ENCODE measurements around the gene PXDN.

The PXDN gene

GRCh38 chr2:1614564-1614963 is 129.8 kb downstream of the PXDN start:
- H3K36me3 ChIP-seq (ENCODE audit: control insufficient read depth, low read length): no peaks in the 10 kb centered on the region
- H4K20me1 ChIP-seq (ENCODE audit: control insufficient read depth, insufficient read depth, low read depth, low read length): no peaks in the 10 kb centered on the region
- no peak for TF ChIP-seq EZH2phosphoT487 (IDR thresholded peaks at IDR 0.05; ENCODE audit: borderline replicate concordance, low read length)
- TF ChIP-seq CTCF (IDR thresholded peaks at IDR 0.05; ENCODE audit: low read depth, low read length, poor library complexity, severe bottlenecking): no peak
- H3K4me3 ChIP-seq (ENCODE audit: low read length): peak overlapping the region; percentile 45
- no peaks in the 10 kb centered on the region for H3F3A ChIP-seq (ENCODE audit: control insufficient read depth, insufficient read depth)
- H3K9me2 ChIP-seq (replicated peaks; ENCODE audit: control insufficient read depth, low read length): no peaks in the 10 kb centered on the region
- H3K27me3 ChIP-seq (ENCODE audit: control insufficient read depth, low read length): no peaks in the 10 kb centered on the region
- no peaks in the 10 kb centered on the region for H3K9me3 ChIP-seq (ENCODE audit: control insufficient read depth, insufficient read depth, low read length)
- H3K79me2 ChIP-seq (ENCODE audit: control insufficient read depth, low read length): no peaks in the 10 kb centered on the region
- peaks cover 18% of the 10 kb centered on the region for H3K4me1 ChIP-seq (ENCODE audit: control insufficient read depth, low read length)
- peak overlapping the region; percentile 57 for H3K4me2 ChIP-seq (ENCODE audit: low read length)
- H3K27ac ChIP-seq (ENCODE audit: low read depth, low read length): no peak overlapping the region

GRCh38 chr2:1613731-1614354 is 130.5 kb downstream of the PXDN start:
- H3K4me1 ChIP-seq (ENCODE audit: control insufficient read depth, low read length): peaks cover 18% of the 10 kb centered on the region
- no peak overlapping the region for H3K4me2 ChIP-seq (ENCODE audit: low read length)
- no peak overlapping the region for H3K4me3 ChIP-seq (ENCODE audit: low read length)

GRCh38 chr2:1613078-1613445 is 131.3 kb downstream of the PXDN start:
- TF ChIP-seq CTCF (IDR thresholded peaks at IDR 0.05; ENCODE audit: low read depth, low read length, poor library complexity, severe bottlenecking) (no peak), EZH2phosphoT487 (IDR thresholded peaks at IDR 0.05; ENCODE audit: borderline replicate concordance, low read length) (no peak)
- H3K27ac ChIP-seq (ENCODE audit: low read depth, low read length): no peak overlapping the region
- no peaks in the 10 kb centered on the region for H3K27me3 ChIP-seq (ENCODE audit: control insufficient read depth, low read length)
- H3K9me3 ChIP-seq (ENCODE audit: control insufficient read depth, insufficient read depth, low read length): no peaks in the 10 kb centered on the region
- no peaks in the 10 kb centered on the region for H3K9me2 ChIP-seq (replicated peaks; ENCODE audit: control insufficient read depth, low read length)
- H3K4me3 ChIP-seq (ENCODE audit: low read length): no peak overlapping the region
- no peaks in the 10 kb centered on the region for H3K79me2 ChIP-seq (ENCODE audit: control insufficient read depth, low read length)
- H3K4me2 ChIP-seq (ENCODE audit: low read length): no peak overlapping the region
- H3K4me1 ChIP-seq (ENCODE audit: control insufficient read depth, low read length): peaks cover 18% of the 10 kb centered on the region
- no peaks in the 10 kb centered on the region for H3F3A ChIP-seq (ENCODE audit: control insufficient read depth, insufficient read depth)
- H4K20me1 ChIP-seq (ENCODE audit: control insufficient read depth, insufficient read depth, low read depth, low read length): no peaks in the 10 kb centered on the region
- no peaks in the 10 kb centered on the region for H3K36me3 ChIP-seq (ENCODE audit: control insufficient read depth, low read length)

More at GRCh38 chr2:1613731-1614354, 130.5 kb downstream of the PXDN start:
- TF ChIP-seq EZH2phosphoT487 (IDR thresholded peaks at IDR 0.05; ENCODE audit: borderline replicate concordance, low read length) (no peak), CTCF (IDR thresholded peaks at IDR 0.05; ENCODE audit: low read depth, low read length, poor library complexity, severe bottlenecking) (no peak)
- Histone ChIP-seq H3K79me2 (ENCODE audit: control insufficient read depth, low read length) (no peaks in the 10 kb centered on the region), H3K27ac (ENCODE audit: low read depth, low read length) (no peak overlapping the region), H3K27me3 (ENCODE audit: control insufficient read depth, low read length) (no peaks in the 10 kb centered on the region), H3K9me3 (ENCODE audit: control insufficient read depth, insufficient read depth, low read length) (no peaks in the 10 kb centered on the region), H3K36me3 (ENCODE audit: control insufficient read depth, low read length) (no peaks in the 10 kb centered on the region), H4K20me1 (ENCODE audit: control insufficient read depth, insufficient read depth, low read depth, low read length) (no peaks in the 10 kb centered on the region), H3F3A (ENCODE audit: control insufficient read depth, insufficient read depth) (no peaks in the 10 kb centered on the region), H3K9me2 (replicated peaks; ENCODE audit: control insufficient read depth, low read length) (no peaks in the 10 kb centered on the region)

All from DOHH2 (cell line).